ENCODE results near the gene RPS25.
"Not testable (repeated sequence)": the region's sequence is repeated elsewhere in the genome, so short reads cannot be mapped to it uniquely, and the experiment has no call there.

The RPS25 gene

GRCh38 chr11:119023741-119024140, 5.6 kb upstream of the RPS25 start:
- Histone ChIP-seq H3K27me3 (ENCODE audit: control insufficient read depth, insufficient read depth, low read length) (no peaks in the 10 kb centered on the region), H3K4me1 (ENCODE audit: control insufficient read depth, insufficient read depth, low read length) (no peaks in the 10 kb centered on the region), H3K27ac (ENCODE audit: low read depth, low read length) (no peak overlapping the region), H3K4me3 (ENCODE audit: low read length) (no peak overlapping the region), H3K36me3 (ENCODE audit: control insufficient read depth, insufficient read depth, low read length) (peaks cover 21% of the 10 kb centered on the region), H3K9ac (ENCODE audit: low read length) (no peak overlapping the region)

DNA sequence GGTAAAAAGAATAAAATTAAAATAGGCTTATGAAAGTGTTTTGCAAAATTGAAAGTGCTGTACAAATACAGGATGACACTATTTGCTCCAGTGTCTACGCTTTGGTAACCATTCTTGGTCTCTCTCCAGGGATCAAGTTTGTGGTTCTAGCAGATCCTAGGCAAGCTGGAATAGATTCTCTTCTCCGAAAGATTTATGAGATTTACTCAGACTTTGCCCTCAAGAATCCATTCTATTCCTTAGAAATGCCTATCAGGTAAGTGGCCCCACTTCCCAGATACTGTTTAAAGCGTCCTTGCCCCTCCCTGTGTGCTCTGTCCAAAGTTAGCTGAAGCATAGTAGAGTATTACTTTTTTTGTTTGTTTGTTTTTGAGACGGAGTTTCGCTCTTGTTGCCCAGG, 3.5 kb upstream of the RPS25 start:
- H3K27ac ChIP-seq (ENCODE audit: low read depth, low read length) = no peak overlapping the region
- peaks cover 17% of the 10 kb centered on the region for H3K36me3 ChIP-seq (ENCODE audit: control insufficient read depth, insufficient read depth, low read length)
- H3K27me3 ChIP-seq (ENCODE audit: control insufficient read depth, insufficient read depth, low read length) = no peaks in the 10 kb centered on the region
- peaks cover 8% of the 10 kb centered on the region for H3K4me1 ChIP-seq (ENCODE audit: control insufficient read depth, insufficient read depth, low read length)
- H3K9ac ChIP-seq (ENCODE audit: low read length) = no peak overlapping the region
- H3K4me3 ChIP-seq (ENCODE audit: low read length) = no peak overlapping the region

- H3K27ac ChIP-seq (ENCODE audit: low read depth, low read length) = no peak overlapping the region
- no peaks in the 10 kb centered on the region for H3K27me3 ChIP-seq (ENCODE audit: control insufficient read depth, insufficient read depth, low read length)
- H3K4me3 ChIP-seq (ENCODE audit: low read length) = peak overlapping the region; percentile 17
Observed at GRCh38 chr11:119019996-119020395, 1.9 kb upstream of the RPS25 start.

GRCh38 chr11:119017377-119017776, 766 bp downstream of the RPS25 start:
- Histone ChIP-seq H3K27ac (ENCODE audit: low read depth, low read length) (peak overlapping the region; percentile 84), H3K4me3 (ENCODE audit: low read length) (peak overlapping the region; percentile 68), H3K36me3 (ENCODE audit: control insufficient read depth, insufficient read depth, low read length) (peaks cover 23% of the 10 kb centered on the region), H3K9ac (ENCODE audit: low read length) (peak overlapping the region; percentile 93)
- not testable (repeated sequence) for H3K4me1 ChIP-seq (ENCODE audit: control insufficient read depth, insufficient read depth, low read length); H3K27me3 ChIP-seq (ENCODE audit: control insufficient read depth, insufficient read depth, low read length)

More at GRCh38 chr11:119019996-119020395, 1.9 kb upstream of the RPS25 start:
- Histone ChIP-seq H3K4me1 (ENCODE audit: control insufficient read depth, insufficient read depth, low read length) (peaks cover 8% of the 10 kb centered on the region), H3K36me3 (ENCODE audit: control insufficient read depth, insufficient read depth, low read length) (peaks cover 26% of the 10 kb centered on the region), H3K9ac (ENCODE audit: low read length) (no peak overlapping the region)

DNA sequence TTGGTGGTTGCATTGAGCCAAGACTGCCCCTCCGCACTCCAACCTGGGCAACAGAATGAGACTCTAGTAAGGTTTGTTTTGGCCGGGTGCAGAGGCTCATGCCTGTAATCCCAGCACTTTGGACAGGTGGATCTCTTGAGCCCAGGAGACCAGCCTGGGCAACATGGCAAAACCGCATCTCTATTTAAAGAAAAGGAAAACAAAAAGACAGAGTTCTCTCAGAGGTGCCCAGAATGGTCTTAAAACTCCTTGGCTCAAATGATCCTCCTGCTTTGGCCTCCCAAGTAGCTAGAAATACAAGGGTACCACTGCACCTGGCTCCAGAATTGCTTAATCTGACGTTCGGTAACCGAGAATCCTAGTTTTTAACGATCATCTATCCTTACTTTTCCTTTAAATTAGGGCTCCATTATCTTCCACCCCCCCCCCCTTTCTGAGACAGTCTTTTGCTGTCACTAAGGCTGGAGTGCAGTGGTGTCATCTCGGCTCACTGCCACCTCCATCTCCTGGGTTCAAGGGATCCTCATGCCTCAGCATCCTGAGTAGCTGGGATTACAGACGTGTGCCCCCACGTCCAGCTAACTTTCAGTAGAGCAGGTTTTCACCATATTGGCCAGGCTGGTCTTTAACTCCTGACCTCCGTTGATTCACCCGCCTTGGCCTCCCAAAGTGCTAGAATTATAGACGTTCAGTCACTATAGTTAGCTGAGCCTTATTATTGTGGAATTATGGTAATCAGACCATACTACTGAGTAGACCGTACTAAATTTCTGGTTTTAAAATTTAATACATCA, 1.7 kb downstream of the RPS25 start:
- H3K4me1 ChIP-seq (ENCODE audit: control insufficient read depth, insufficient read depth, low read length) = peaks cover 8% of the 10 kb centered on the region
- H3K9ac ChIP-seq (ENCODE audit: low read length) = no peak overlapping the region
- no peak overlapping the region for H3K27ac ChIP-seq (ENCODE audit: low read depth, low read length)
- no peaks in the 10 kb centered on the region for H3K27me3 ChIP-seq (ENCODE audit: control insufficient read depth, insufficient read depth, low read length)
- H3K36me3 ChIP-seq (ENCODE audit: control insufficient read depth, insufficient read depth, low read length) = peaks cover 27% of the 10 kb centered on the region
- H3K4me3 ChIP-seq (ENCODE audit: low read length) = no peak overlapping the region

GRCh38 chr11:119015054-119015611, 3.0 kb downstream of the RPS25 start:
- Histone ChIP-seq H3K4me1 (ENCODE audit: control insufficient read depth, insufficient read depth, low read length) (peaks cover 8% of the 10 kb centered on the region), H3K27ac (ENCODE audit: low read depth, low read length) (no peak overlapping the region), H3K27me3 (ENCODE audit: control insufficient read depth, insufficient read depth, low read length) (no peaks in the 10 kb centered on the region), H3K4me3 (ENCODE audit: low read length) (no peak overlapping the region), H3K9ac (ENCODE audit: low read length) (no peak overlapping the region), H3K36me3 (ENCODE audit: control insufficient read depth, insufficient read depth, low read length) (peaks cover 31% of the 10 kb centered on the region)

DNA sequence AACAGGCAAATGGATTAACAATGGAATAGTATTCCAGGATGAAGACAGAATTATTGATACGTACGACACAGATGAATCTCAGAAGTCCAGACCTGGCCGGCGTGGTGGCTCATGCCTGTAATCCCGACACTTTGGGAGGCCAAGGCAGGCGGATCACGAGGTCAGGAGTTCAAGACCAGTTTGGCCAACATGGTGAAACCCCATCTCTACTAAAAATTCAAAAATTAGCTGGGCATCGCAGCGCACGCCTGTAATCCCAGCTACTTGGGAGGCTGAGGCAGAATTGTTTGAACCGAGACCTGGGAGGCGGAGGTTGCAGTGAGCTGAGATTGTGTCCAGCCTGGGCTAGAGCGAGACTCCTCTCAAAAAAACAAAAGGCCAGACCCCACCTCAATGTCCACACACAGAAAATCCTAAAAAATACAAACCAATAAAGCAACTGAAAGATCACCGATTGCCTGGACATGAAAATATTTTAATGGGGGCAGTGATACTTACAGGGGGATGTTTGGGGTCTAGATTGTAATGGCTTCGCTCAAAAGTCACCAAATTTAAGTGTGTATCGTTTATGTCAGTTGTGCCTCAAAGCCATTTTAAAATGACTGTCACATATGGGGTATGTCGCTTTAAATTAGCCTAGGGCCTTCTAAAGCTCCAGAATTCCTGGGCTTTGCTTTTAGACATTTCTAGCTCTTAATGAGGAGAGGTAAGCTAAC, 3.8 kb downstream of the RPS25 start:
- Histone ChIP-seq H3K9ac (ENCODE audit: low read length) (no peak overlapping the region), H3K4me1 (ENCODE audit: control insufficient read depth, insufficient read depth, low read length) (peaks cover 8% of the 10 kb centered on the region), H3K4me3 (ENCODE audit: low read length) (no peak overlapping the region), H3K27me3 (ENCODE audit: control insufficient read depth, insufficient read depth, low read length) (no peaks in the 10 kb centered on the region), H3K27ac (ENCODE audit: low read depth, low read length) (no peak overlapping the region), H3K36me3 (ENCODE audit: control insufficient read depth, insufficient read depth, low read length) (peaks cover 34% of the 10 kb centered on the region)

- H3K27me3 ChIP-seq (ENCODE audit: control insufficient read depth, insufficient read depth, low read length) = no peaks in the 10 kb centered on the region
- no peak overlapping the region for H3K27ac ChIP-seq (ENCODE audit: low read depth, low read length)
- H3K4me1 ChIP-seq (ENCODE audit: control insufficient read depth, insufficient read depth, low read length) = peaks cover 8% of the 10 kb centered on the region
- no peak overlapping the region for H3K4me3 ChIP-seq (ENCODE audit: low read length)
- peaks cover 34% of the 10 kb centered on the region for H3K36me3 ChIP-seq (ENCODE audit: control insufficient read depth, insufficient read depth, low read length)
- no peak overlapping the region for H3K9ac ChIP-seq (ENCODE audit: low read length)
Observed at GRCh38 chr11:119012629-119013170, 5.4 kb downstream of the RPS25 start.

DNA sequence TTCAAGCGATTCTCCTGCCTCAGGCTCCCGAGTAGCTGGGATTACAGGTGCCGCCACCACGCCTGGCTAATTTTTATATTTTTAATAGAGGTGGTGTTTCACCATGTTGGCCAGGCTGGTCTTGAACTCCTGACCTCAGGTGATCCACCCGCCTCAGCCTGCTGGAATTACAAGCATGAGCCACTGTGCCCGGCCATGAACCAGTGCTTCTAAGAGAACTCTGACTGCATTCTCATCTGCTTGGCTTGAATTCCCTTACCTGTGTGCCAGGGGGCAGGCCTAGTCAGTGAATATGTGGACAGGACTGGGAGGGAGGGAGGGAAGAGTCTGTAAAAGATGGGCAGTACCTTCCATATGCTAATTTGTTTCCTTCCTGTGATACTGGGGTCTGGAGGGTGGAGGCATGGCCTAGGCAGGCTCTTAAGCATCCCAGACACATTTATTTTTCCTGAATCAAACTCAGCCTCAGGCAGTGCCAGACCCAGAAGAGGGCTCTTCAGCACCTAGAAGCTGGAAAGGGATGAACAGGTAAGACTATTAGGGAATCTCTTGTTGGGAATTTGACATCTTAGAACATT, 6.6 kb downstream of the RPS25 start:
- H3K4me1 ChIP-seq (ENCODE audit: control insufficient read depth, insufficient read depth, low read length) = no peaks in the 10 kb centered on the region
- H3K9ac ChIP-seq (ENCODE audit: low read length) = no peak overlapping the region
- peaks cover 34% of the 10 kb centered on the region for H3K36me3 ChIP-seq (ENCODE audit: control insufficient read depth, insufficient read depth, low read length)
- H3K27ac ChIP-seq (ENCODE audit: low read depth, low read length) = no peak overlapping the region
- no peaks in the 10 kb centered on the region for H3K27me3 ChIP-seq (ENCODE audit: control insufficient read depth, insufficient read depth, low read length)
- H3K4me3 ChIP-seq (ENCODE audit: low read length) = no peak overlapping the region

GRCh38 chr11:119006656-119007055, 11.5 kb downstream of the RPS25 start:
- Histone ChIP-seq H3K36me3 (ENCODE audit: control insufficient read depth, insufficient read depth, low read length) (peaks cover 6% of the 10 kb centered on the region), H3K9ac (ENCODE audit: low read length) (no peak overlapping the region), H3K4me3 (ENCODE audit: low read length) (no peak overlapping the region), H3K27me3 (ENCODE audit: control insufficient read depth, insufficient read depth, low read length) (no peaks in the 10 kb centered on the region), H3K27ac (ENCODE audit: low read depth, low read length) (no peak overlapping the region), H3K4me1 (ENCODE audit: control insufficient read depth, insufficient read depth, low read length) (no peaks in the 10 kb centered on the region)

DNA sequence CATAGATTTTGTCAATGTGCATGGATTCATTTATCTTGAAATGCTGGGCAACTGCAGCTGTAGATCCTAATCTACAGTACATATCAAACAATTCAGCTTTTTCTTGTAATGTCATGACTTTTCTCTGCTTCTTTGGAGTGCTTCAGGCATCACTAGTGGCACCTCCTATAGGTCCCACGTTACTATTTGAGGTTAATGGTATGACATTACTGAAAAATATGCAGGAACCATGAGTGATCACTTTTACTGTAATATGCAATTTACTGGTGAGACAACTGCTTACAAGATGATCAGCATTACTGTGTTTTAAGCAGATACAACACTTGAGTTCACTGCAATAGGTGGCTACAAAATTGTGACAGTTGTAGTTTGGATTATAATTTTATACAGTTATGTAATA, 17.2 kb downstream of the RPS25 start:
- H3K9ac ChIP-seq (ENCODE audit: low read length) = no peak overlapping the region
- H3K4me3 ChIP-seq (ENCODE audit: low read length) = no peak overlapping the region
- H3K27me3 ChIP-seq (ENCODE audit: control insufficient read depth, insufficient read depth, low read length) = no peaks in the 10 kb centered on the region
- peaks cover 9% of the 10 kb centered on the region for H3K4me1 ChIP-seq (ENCODE audit: control insufficient read depth, insufficient read depth, low read length)
- no peak overlapping the region for H3K27ac ChIP-seq (ENCODE audit: low read depth, low read length)
- H3K36me3 ChIP-seq (ENCODE audit: control insufficient read depth, insufficient read depth, low read length) = peaks cover 4% of the 10 kb centered on the region

DNA sequence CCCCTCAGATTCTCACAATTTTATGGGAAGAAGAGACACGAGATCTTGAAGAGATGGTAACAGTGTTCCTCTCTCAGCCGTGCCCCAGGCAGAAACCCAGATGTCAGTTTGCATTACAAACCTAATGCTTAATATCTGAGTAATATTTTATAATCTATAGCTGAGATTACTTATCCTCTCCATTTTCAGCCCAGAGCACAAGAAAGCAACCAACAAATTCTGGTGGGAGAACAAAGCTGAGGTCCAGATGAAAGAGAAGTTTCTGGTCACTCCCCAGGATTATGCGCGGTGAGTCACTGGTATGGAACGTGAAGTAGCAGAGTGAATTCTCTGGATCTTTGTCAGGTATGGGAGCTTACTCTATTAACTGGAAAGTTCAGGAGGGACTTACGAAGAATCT, 19.3 kb downstream of the RPS25 start:
- no peaks in the 10 kb centered on the region for H3K27me3 ChIP-seq (ENCODE audit: control insufficient read depth, insufficient read depth, low read length)
- H3K4me3 ChIP-seq (ENCODE audit: low read length) = peak overlapping the region; percentile 81
- peaks cover 9% of the 10 kb centered on the region for H3K4me1 ChIP-seq (ENCODE audit: control insufficient read depth, insufficient read depth, low read length)
- peaks cover 4% of the 10 kb centered on the region for H3K36me3 ChIP-seq (ENCODE audit: control insufficient read depth, insufficient read depth, low read length)
- H3K9ac ChIP-seq (ENCODE audit: low read length) = no peak overlapping the region
- peak overlapping the region; percentile 86 for H3K27ac ChIP-seq (ENCODE audit: low read depth, low read length)

All from rectal smooth muscle tissue (tissue), 1 donor.